HG02678 (cell line): Measurements from ENCODE around the gene RPL14.

ENCODE experiments used
- ATAC-seq: cut with Tn5 transposase; IDR thresholded peaks from one replicate; pipeline ENCODE4 v1.9.1; 2021; ENCODE audit warnings: mild to moderate bottlenecking, moderate library complexity; ENCODE audit not compliant: unreplicated experiment

Gene RPL14

GRCh38 chr3:40518067-40518466, 60.9 kb downstream of the RPL14 start:
- ATAC-seq, result no peak
